Muscle of leg (tissue), 11 donors: ENCODE results near the gene BCL2L12. TPM values are rescaled to one million over a fixed set of nuclear protein-coding genes. Genes with fewer than 3 reads are reported as not detected.
A peak's percentile ranks its signal among the peaks of the same experiment; 100 is the strongest.
"Not testable (repeated sequence)": the region's sequence is repeated elsewhere in the genome, so short reads cannot be mapped to it uniquely, and the experiment has no call there.

ENCODE experiments used
- DNase-seq: peaks from one replicate; pipeline ENCODE4 v3.0.0; 2013
- H3K27ac ChIP-seq: one replicate; pipeline ENCODE4 v1.5.1; 2013; ENCODE audit warnings: mild to moderate bottlenecking, low read length, control low read depth
- H3K27me3 ChIP-seq: one replicate; pipeline ENCODE4 v1.6.1; 2013; ENCODE audit warnings: low read length; ENCODE audit not compliant: control insufficient read depth, insufficient read depth
- H3K36me3 ChIP-seq: one replicate; pipeline ENCODE4 v1.6.1; 2013; ENCODE audit warnings: low read length; ENCODE audit not compliant: control insufficient read depth, insufficient read depth
- H3K4me1 ChIP-seq: one replicate; pipeline ENCODE4 v1.6.1; 2013; ENCODE audit warnings: low read length; ENCODE audit not compliant: control insufficient read depth, insufficient read depth
- H3K4me3 ChIP-seq: one replicate; pipeline ENCODE4 v1.5.1; 2013; ENCODE audit warnings: low read length, control low read depth
- H3K9me3 ChIP-seq: replicated peaks from 2 replicates; pipeline ENCODE4 v1.6.1; 2013; ENCODE audit warnings: low read depth, low read length; ENCODE audit not compliant: control insufficient read depth
- WGBS: methylation state at CpG from one replicate; pipeline ENCODE4 v1.1.5; 2013; ENCODE audit warnings: missing lambda C conversion rate; ENCODE audit not compliant: insufficient coverage; 5-methylcytosine and 5-hydroxymethylcytosine counted together
- polyA plus RNA-seq, 8 donors: library from polyadenylated mRNA; unstranded; fragments of 120-200 nt; gene quantifications; one replicate each; pipeline versions ENCODE4 v1.2.1 to v1.2.3, GENCODE V29; 2013; ENCODE audit warnings: inconsistent platforms in 1 of 8, low replicate concordance in 1 of 8; ENCODE audit not compliant: insufficient read length in 8 of 8, insufficient read depth in 1 of 8
- total RNA-seq: library from RNA; stranded (reverse); fragments of 120-200 nt; gene quantifications from one replicate; pipeline ENCODE4 v1.2.4, GENCODE V29; 2013

BCL2L12 gene
- total and polyA plus RNA-seq, 9 donors, result 10.9 to 39.6 (median 31.1) TPM

- no peak overlapping the region for H3K4me3 ChIP-seq
- H3K27ac ChIP-seq, result no peak overlapping the region
- H3K36me3 ChIP-seq, result peaks cover 18% of the 10 kb centered on the region
- peaks cover 26% of the 10 kb centered on the region for H3K4me1 ChIP-seq
- 92% methylated on average over 12 of the region's 19 CpGs for WGBS
- DNase-seq, result no peak
- no peaks in the 10 kb centered on the region for H3K9me3 ChIP-seq
- peaks cover 7% of the 10 kb centered on the region for H3K27me3 ChIP-seq
Measured at GRCh38 chr19:49631610-49632192, 34.0 kb upstream of the BCL2L12 start.

- H3K4me1 ChIP-seq, result peaks cover 32% of the 10 kb centered on the region
- H3K27ac ChIP-seq, result no peak overlapping the region
- peaks cover 13% of the 10 kb centered on the region for H3K27me3 ChIP-seq
- no peaks in the 10 kb centered on the region for H3K9me3 ChIP-seq
- DNase-seq, result no peak
- peaks cover 10% of the 10 kb centered on the region for H3K36me3 ChIP-seq
- no peak overlapping the region for H3K4me3 ChIP-seq
- WGBS, result no CpG with 5 or more reads among the region's 5 CpGs
Measured at GRCh38 chr19:49632576-49632975, 33.2 kb upstream of the BCL2L12 start.

GRCh38 chr19:49633273-49633672 is 32.5 kb upstream of the BCL2L12 start:
- not testable (repeated sequence) for DNase-seq, H3K9me3 ChIP-seq, H3K4me3 ChIP-seq, H3K36me3 ChIP-seq
- Histone ChIP-seq H3K27me3 (peaks cover 13% of the 10 kb centered on the region), H3K27ac (peak overlapping the region; percentile 29), H3K4me1 (peaks cover 39% of the 10 kb centered on the region)
- 59% methylated on average over 7 of the region's 9 CpGs for WGBS

- Histone ChIP-seq H3K9me3 (no peaks in the 10 kb centered on the region), H3K4me1 (peaks cover 55% of the 10 kb centered on the region), H3K36me3 (peaks cover 4% of the 10 kb centered on the region), H3K4me3 (no peak overlapping the region), H3K27ac (peak overlapping the region; percentile 20), H3K27me3 (peaks cover 13% of the 10 kb centered on the region)
- peak; percentile 50 for DNase-seq
- WGBS, result 28% methylated on average over 19 of the region's 24 CpGs
Measured at GRCh38 chr19:49635530-49636232, 30.1 kb upstream of the BCL2L12 start.

GRCh38 chr19:49636233-49636932 is 29.4 kb upstream of the BCL2L12 start:
- Histone ChIP-seq H3K36me3 (peaks cover 4% of the 10 kb centered on the region), H3K27ac (no peak overlapping the region), H3K9me3 (no peaks in the 10 kb centered on the region), H3K4me3 (no peak overlapping the region), H3K27me3 (peaks cover 13% of the 10 kb centered on the region), H3K4me1 (peaks cover 58% of the 10 kb centered on the region)
- WGBS, result 60% methylated on average over 28 of the region's 30 CpGs
- no peak for DNase-seq

- 12% methylated on average over 9 of the region's 19 CpGs for WGBS
- peaks cover 4% of the 10 kb centered on the region for H3K36me3 ChIP-seq
- no peaks in the 10 kb centered on the region for H3K9me3 ChIP-seq
- peak overlapping the region; percentile 27 for H3K4me3 ChIP-seq
- peak overlapping the region; percentile 64 for H3K27ac ChIP-seq
- H3K4me1 ChIP-seq, result peaks cover 65% of the 10 kb centered on the region
- H3K27me3 ChIP-seq, result peaks cover 13% of the 10 kb centered on the region
- DNase-seq, result peak; percentile 81
Measured at GRCh38 chr19:49637821-49638738, 27.7 kb upstream of the BCL2L12 start.

- WGBS, result 7% methylated on average over 19 of the region's 31 CpGs
- Histone ChIP-seq H3K4me3 (peak overlapping the region; percentile 64), H3K27ac (peak overlapping the region; percentile 96), H3K36me3 (peaks cover 9% of the 10 kb centered on the region), H3K27me3 (peaks cover 13% of the 10 kb centered on the region), H3K4me1 (peaks cover 71% of the 10 kb centered on the region), H3K9me3 (no peaks in the 10 kb centered on the region)
- DNase-seq, result peak; percentile 63
Measured at GRCh38 chr19:49639401-49640112, 26.2 kb upstream of the BCL2L12 start.

GRCh38 chr19:49640113-49640898 is 25.4 kb upstream of the BCL2L12 start, which contains the start of gene RRAS:
Gene RRAS (minus strand): TSS chr19:49640143. CDS start chr19:49640098, 45 bp downstream.
- H3K4me1 ChIP-seq, result peaks cover 67% of the 10 kb centered on the region
- WGBS, result under 1% methylated on average over 43 of the region's 51 CpGs
- peak within 1 kb of the TSS; percentile 92 for H3K4me3 ChIP-seq
- peaks cover 10% of the 10 kb centered on the region for H3K36me3 ChIP-seq
- DNase-seq, result peak; percentile 100
- H3K9me3 ChIP-seq, result no peaks in the 10 kb centered on the region
- H3K27me3 ChIP-seq, result peaks cover 13% of the 10 kb centered on the region
- H3K27ac ChIP-seq, result peak within 1 kb of the TSS; percentile 100
